SH-SY5Y (cell line): ENCODE results near the gene NOL4.

ENCODE experiments used
- GATA2 ChIP-seq: IDR thresholded peaks from 2 replicates; pipeline ENCODE4 v1.6.1; 2011; ENCODE audit warnings: mild to moderate bottlenecking, low read depth, low read length
- GATA3 ChIP-seq: IDR thresholded peaks from 2 replicates; pipeline ENCODE4 v1.6.1; 2011; ENCODE audit warnings: low read depth, mild to moderate bottlenecking, low read length, moderate library complexity

- no peak for TF ChIP-seq GATA3
- no peak for TF ChIP-seq GATA2
Measured at GRCh38 chr18:34207344-34207851, 17.3 kb downstream of the NOL4 start.
